Ishikawa (cell line): ENCODE results near the gene VMO1.

ENCODE experiments used
- CEBPB ChIP-seq: IDR thresholded peaks from 2 replicates; pipeline ENCODE4 v1.6.1; 2012
- CREB1 ChIP-seq: IDR thresholded peaks from 2 replicates; pipeline ENCODE4 v1.6.1; 2012; ENCODE audit warnings: low read depth
- EGR1 ChIP-seq: IDR thresholded peaks from 2 replicates; pipeline ENCODE4 v1.6.1; 2012
- EP300 ChIP-seq: IDR thresholded peaks from 2 replicates; pipeline ENCODE4 v1.6.1; 2012; ENCODE audit warnings: borderline replicate concordance
- FOXM1 ChIP-seq: IDR thresholded peaks from 2 replicates; pipeline ENCODE4 v1.6.1; 2012; ENCODE audit warnings: low read depth, borderline replicate concordance
- NFIC ChIP-seq: IDR thresholded peaks from 2 replicates; pipeline ENCODE4 v1.6.1; 2012
- RAD21 ChIP-seq: IDR thresholded peaks from 2 replicates; pipeline ENCODE4 v1.6.1; 2012; ENCODE audit warnings: low read depth
- TAF1 ChIP-seq: IDR thresholded peaks from 2 replicates; pipeline ENCODE4 v1.6.1; 2012; ENCODE audit warnings: low read depth, mild to moderate bottlenecking
- TCF12 ChIP-seq: IDR thresholded peaks from 2 replicates; pipeline ENCODE4 v1.6.1; 2012; ENCODE audit warnings: low read depth
- TEAD4 ChIP-seq: IDR thresholded peaks from 2 replicates; pipeline ENCODE4 v1.6.1; 2012
- YY1 ChIP-seq: IDR thresholded peaks from 2 replicates; pipeline ENCODE4 v1.6.1; 2012; ENCODE audit warnings: low read depth
- ZBTB7A ChIP-seq: IDR thresholded peaks from 2 replicates; pipeline ENCODE4 v1.6.1; 2012; ENCODE audit warnings: low read depth
- TF ChIP-seq, protein P1 (sequence below): IDR thresholded peaks from 2 replicates; pipeline ENCODE4 v1.6.1; 2012
- TF ChIP-seq, protein P2 (sequence below): IDR thresholded peaks from 2 replicates; pipeline ENCODE4 v1.6.1; 2012
- TF ChIP-seq, protein P3 (sequence below): IDR thresholded peaks from 2 replicates; pipeline ENCODE4 v1.6.1; 2012; ENCODE audit warnings: low read depth, mild to moderate bottlenecking

VMO1 gene

DNA sequence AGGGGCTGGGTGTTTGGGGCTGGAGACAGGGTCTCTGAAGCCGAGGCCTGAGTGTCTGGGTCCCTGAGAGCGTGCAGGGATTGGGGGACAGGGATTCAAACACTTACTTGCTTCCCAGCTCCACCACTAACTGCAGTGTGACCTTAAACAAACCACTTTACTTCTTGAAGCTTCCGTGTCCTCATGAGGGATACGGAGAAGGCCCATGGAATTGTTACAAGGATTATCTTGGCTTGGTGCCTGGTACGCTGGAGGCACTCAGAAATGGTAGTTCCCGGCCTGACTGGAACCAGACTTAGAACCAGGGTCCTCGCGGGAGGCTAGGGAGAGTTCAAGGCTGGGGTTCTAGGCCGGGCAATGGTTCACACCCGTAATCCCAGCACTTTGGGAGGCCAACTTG, 43.5 kb downstream of the VMO1 start:
- TF ChIP-seq CREB1 (no peak), TAF1 (no peak), YY1 (no peak)
- TF ChIP-seq, protein P1, sequence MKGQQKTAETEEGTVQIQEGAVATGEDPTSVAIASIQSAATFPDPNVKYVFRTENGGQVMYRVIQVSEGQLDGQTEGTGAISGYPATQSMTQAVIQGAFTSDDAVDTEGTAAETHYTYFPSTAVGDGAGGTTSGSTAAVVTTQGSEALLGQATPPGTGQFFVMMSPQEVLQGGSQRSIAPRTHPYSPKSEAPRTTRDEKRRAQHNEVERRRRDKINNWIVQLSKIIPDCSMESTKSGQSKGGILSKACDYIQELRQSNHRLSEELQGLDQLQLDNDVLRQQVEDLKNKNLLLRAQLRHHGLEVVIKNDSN = no peak

DNA sequence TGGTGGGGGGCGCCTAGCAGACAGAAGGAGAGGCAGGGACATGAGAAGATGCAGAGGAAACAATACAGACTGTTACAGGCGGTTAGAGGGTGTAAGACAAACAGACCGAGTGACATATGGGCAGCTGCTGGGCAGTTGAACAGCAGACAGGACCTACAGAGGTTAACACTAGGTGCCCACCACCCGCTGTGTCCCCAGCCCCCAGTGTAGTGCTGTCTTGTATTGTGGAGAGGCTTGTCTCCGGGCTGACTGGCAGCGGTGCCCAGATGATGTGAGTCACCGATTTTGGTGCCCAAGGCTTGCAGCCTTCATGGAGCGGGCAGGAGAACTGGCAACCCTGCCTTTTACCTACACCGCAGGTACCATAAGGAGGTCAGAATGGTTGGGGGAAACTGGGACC, 44.0 kb downstream of the VMO1 start:
- TF ChIP-seq, protein P2, sequence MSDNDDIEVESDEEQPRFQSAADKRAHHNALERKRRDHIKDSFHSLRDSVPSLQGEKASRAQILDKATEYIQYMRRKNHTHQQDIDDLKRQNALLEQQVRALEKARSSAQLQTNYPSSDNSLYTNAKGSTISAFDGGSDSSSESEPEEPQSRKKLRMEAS = no peak
- TF ChIP-seq RAD21 = no peak
- no peak for TF ChIP-seq YY1
- no peak for TF ChIP-seq EP300
- TF ChIP-seq, protein P1 = no peak
- TF ChIP-seq, protein P3, sequence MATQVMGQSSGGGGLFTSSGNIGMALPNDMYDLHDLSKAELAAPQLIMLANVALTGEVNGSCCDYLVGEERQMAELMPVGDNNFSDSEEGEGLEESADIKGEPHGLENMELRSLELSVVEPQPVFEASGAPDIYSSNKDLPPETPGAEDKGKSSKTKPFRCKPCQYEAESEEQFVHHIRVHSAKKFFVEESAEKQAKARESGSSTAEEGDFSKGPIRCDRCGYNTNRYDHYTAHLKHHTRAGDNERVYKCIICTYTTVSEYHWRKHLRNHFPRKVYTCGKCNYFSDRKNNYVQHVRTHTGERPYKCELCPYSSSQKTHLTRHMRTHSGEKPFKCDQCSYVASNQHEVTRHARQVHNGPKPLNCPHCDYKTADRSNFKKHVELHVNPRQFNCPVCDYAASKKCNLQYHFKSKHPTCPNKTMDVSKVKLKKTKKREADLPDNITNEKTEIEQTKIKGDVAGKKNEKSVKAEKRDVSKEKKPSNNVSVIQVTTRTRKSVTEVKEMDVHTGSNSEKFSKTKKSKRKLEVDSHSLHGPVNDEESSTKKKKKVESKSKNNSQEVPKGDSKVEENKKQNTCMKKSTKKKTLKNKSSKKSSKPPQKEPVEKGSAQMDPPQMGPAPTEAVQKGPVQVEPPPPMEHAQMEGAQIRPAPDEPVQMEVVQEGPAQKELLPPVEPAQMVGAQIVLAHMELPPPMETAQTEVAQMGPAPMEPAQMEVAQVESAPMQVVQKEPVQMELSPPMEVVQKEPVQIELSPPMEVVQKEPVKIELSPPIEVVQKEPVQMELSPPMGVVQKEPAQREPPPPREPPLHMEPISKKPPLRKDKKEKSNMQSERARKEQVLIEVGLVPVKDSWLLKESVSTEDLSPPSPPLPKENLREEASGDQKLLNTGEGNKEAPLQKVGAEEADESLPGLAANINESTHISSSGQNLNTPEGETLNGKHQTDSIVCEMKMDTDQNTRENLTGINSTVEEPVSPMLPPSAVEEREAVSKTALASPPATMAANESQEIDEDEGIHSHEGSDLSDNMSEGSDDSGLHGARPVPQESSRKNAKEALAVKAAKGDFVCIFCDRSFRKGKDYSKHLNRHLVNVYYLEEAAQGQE = no peak
- no peak for TF ChIP-seq ZBTB7A
- TF ChIP-seq TAF1 = no peak
- TF ChIP-seq EGR1 = no peak
- no peak for TF ChIP-seq CEBPB

DNA sequence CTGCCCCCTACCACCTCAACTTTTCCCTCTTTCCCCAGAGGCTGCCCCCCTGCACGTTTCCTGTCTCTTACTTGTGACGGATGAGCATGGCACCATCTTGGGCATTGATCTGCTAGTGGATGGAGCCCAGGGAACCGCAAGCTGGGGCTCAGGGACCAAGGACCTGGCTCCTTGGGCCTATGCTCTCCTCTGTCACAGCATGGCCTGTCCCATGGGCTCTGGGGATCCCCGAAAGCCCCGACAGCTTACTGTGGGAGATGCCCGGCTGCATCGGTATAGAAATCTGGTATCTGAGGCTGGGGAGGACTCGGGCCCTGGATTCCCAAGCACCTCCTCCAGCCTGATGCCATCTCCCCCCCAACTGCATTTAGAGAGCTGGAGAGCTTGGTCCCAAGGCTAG, 44.6 kb downstream of the VMO1 start:
- no peak for TF ChIP-seq RAD21
- TF ChIP-seq EGR1 = no peak
- TF ChIP-seq YY1 = no peak
- TF ChIP-seq TCF12 = no peak
- TF ChIP-seq, protein P1 = no peak
- no peak for TF ChIP-seq CREB1
- TF ChIP-seq EP300 = no peak
- no peak for TF ChIP-seq FOXM1
- no peak for TF ChIP-seq CEBPB
- no peak for TF ChIP-seq ZBTB7A
- TF ChIP-seq TEAD4 = no peak
- TF ChIP-seq, protein P3 = no peak
- TF ChIP-seq, protein P2 = no peak
- no peak for TF ChIP-seq TAF1
- TF ChIP-seq NFIC = no peak

DNA sequence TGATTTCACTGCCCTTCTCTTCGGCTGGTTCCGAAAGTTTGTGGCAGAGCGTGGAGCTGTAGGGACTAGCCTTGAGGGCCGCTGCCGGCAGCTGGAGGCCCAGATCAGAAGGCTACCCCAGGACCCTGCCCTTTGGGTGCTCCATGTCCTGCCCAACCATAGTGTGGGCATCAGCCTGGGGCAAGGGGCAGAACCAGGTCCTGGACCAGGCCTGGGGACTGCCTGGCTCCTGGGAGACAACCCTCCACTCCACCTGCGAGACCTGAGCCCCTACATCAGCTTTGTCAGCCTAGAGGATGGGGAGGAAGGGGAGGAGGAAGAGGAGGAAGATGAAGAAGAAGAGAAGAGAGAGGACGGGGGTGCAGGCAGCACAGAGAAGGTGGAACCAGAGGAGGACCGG, 45.6 kb downstream of the VMO1 start:
- TF ChIP-seq YY1 (no peak), RAD21 (no peak), EP300 (no peak), TEAD4 (no peak), TCF12 (no peak), ZBTB7A (no peak), NFIC (no peak), EGR1 (no peak), TAF1 (no peak), CEBPB (no peak), CREB1 (no peak), FOXM1 (no peak)
- TF ChIP-seq, protein P2 = no peak
- TF ChIP-seq, protein P1 = no peak
- TF ChIP-seq, protein P3 = no peak
